MM.1S (cell line): ENCODE results near the gene CWF19L2.

Experiments
- DNase-seq: peaks from one replicate; pipeline ENCODE4 v3.0.0-alpha.2; 2015
- H2AFZ ChIP-seq: fragments of 300-600 bp; sonication (generic); 2 replicates; pipeline ENCODE4 v1.6.0; 2016; ENCODE audit warnings: antibody characterized with exemption, low read length
- H3F3A ChIP-seq: fragments of 300-600 bp; sonication (generic); 2 replicates; pipeline ENCODE4 v1.6.1; 2016; ENCODE audit warnings: mild to moderate bottlenecking, antibody characterized with exemption, low read length, moderate library complexity, mixed read lengths; ENCODE audit not compliant: insufficient read depth
- H3K27ac ChIP-seq: fragments of 300-600 bp; sonication (generic); 2 replicates; pipeline ENCODE4 v1.5.1; 2016; ENCODE audit warnings: mild to moderate bottlenecking, low read length
- H3K27me3 ChIP-seq: fragments of 300-600 bp; sonication (generic); replicated peaks from 2 replicates; pipeline ENCODE4 v1.6.0; 2016; ENCODE audit warnings: low read length; ENCODE audit not compliant: insufficient read depth
- H3K36me3 ChIP-seq: fragments of 300-600 bp; sonication (generic); replicated peaks from 2 replicates; pipeline ENCODE4 v1.6.1; 2016; ENCODE audit warnings: mild to moderate bottlenecking, low read length, mixed read lengths; ENCODE audit not compliant: insufficient read depth
- H3K4me1 ChIP-seq: fragments of 300-600 bp; sonication (generic); 2 replicates; pipeline ENCODE4 v1.6.1; 2016; ENCODE audit warnings: low read length, mixed read lengths
- H3K4me2 ChIP-seq: fragments of 300-600 bp; sonication (generic); 2 replicates; pipeline ENCODE4 v1.6.0; 2016; ENCODE audit warnings: low read depth, low read length
- H3K4me3 ChIP-seq: fragments of 300-600 bp; sonication (generic); 2 replicates; pipeline ENCODE4 v1.5.1; 2016; ENCODE audit warnings: low read length, mixed read lengths
- H3K79me2 ChIP-seq: fragments of 300-600 bp; sonication (generic); 2 replicates; pipeline ENCODE4 v1.6.1; 2016; ENCODE audit warnings: mixed run types, low read length, mixed read lengths
- H3K9ac ChIP-seq: fragments of 300-600 bp; sonication (generic); 2 replicates; pipeline ENCODE4 v1.6.1; 2016; ENCODE audit warnings: low read length, mixed read lengths
- H3K9me2 ChIP-seq: fragments of 300-600 bp; sonication (generic); replicated peaks from 2 replicates; pipeline ENCODE4 v1.6.1; 2016; ENCODE audit warnings: mild to moderate bottlenecking, low read length, mixed read lengths; ENCODE audit not compliant: insufficient read depth
- H3K9me3 ChIP-seq: fragments of 300-600 bp; sonication (generic); replicated peaks from 2 replicates; pipeline ENCODE4 v1.6.1; 2016; ENCODE audit warnings: mild to moderate bottlenecking, low read length, mixed read lengths; ENCODE audit not compliant: insufficient read depth
- H4K20me1 ChIP-seq: fragments of 300-600 bp; sonication (generic); 2 replicates; pipeline ENCODE4 v1.6.1; 2016; ENCODE audit warnings: mild to moderate bottlenecking, low read length, moderate library complexity, mixed read lengths; ENCODE audit not compliant: insufficient read depth
- EZH2 ChIP-seq: fragments of 300-600 bp; sonication (generic); optimal IDR thresholded peaks from 2 replicates; pipeline ENCODE3; 2017; ENCODE audit warnings: low read depth, mild to moderate bottlenecking, antibody characterized with exemption, low read length, mixed read lengths
- EZH2phosphoT487 ChIP-seq: fragments of 300-600 bp; sonication (generic); IDR thresholded peaks from 2 replicates; pipeline ENCODE4 v1.6.1; 2018; ENCODE audit warnings: antibody characterized with exemption, low read length
- TF ChIP-seq, protein P1 (sequence below): fragments of 300-600 bp; sonication (generic); IDR thresholded peaks from 2 replicates; pipeline ENCODE4 v1.5.1; 2016; ENCODE audit warnings: antibody characterized with exemption, low read length, mixed read lengths

The CWF19L2 gene

DNA sequence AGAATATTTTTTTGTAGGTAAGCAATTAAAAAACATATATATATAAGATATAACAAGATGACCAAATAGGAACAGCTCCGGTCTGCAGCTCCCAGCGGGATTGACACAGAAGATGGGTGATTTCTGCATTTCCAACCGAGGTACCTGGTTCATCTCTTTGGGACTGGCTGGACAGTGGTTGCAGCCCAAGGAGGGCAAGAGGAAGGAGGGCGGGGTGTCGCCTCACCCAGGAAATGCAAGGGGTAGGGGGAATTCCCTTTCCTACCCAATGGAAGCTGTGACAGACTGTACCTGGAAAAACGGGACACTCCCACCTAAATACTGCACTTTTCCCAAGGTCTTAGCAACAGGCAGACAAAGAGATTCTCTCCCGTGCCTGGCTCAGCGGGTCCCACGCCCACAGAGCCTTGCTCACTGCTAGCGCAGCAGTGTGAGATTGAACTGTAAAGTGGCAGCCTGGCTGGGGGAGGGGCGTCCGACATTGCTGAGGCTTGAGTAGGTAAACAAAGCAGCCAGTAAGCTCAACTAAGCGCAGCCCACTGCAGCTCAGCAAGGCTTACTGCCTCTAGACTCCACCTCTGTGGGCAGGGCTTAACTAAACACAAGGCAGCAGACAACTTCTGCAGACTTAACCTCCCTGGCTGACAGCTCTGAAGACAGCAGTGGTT is 163.8 kb downstream of the CWF19L2 start:
- Histone ChIP-seq H3K4me1 (no peaks in the 10 kb centered on the region), H3K4me2 (no peak overlapping the region), H3K4me3 (no peak overlapping the region), H2AFZ (no peak overlapping the region), H3K27me3 (no peaks in the 10 kb centered on the region), H4K20me1 (no peaks in the 10 kb centered on the region), H3K79me2 (no peaks in the 10 kb centered on the region), H3F3A (no peaks in the 10 kb centered on the region), H3K27ac (no peak overlapping the region), H3K9me3 (no peaks in the 10 kb centered on the region), H3K9ac (no peak overlapping the region), H3K9me2 (no peaks in the 10 kb centered on the region), H3K36me3 (no peaks in the 10 kb centered on the region)
- DNase-seq: no peak
- TF ChIP-seq EZH2 (no peak), EZH2phosphoT487 (no peak)
- TF ChIP-seq, protein P1, sequence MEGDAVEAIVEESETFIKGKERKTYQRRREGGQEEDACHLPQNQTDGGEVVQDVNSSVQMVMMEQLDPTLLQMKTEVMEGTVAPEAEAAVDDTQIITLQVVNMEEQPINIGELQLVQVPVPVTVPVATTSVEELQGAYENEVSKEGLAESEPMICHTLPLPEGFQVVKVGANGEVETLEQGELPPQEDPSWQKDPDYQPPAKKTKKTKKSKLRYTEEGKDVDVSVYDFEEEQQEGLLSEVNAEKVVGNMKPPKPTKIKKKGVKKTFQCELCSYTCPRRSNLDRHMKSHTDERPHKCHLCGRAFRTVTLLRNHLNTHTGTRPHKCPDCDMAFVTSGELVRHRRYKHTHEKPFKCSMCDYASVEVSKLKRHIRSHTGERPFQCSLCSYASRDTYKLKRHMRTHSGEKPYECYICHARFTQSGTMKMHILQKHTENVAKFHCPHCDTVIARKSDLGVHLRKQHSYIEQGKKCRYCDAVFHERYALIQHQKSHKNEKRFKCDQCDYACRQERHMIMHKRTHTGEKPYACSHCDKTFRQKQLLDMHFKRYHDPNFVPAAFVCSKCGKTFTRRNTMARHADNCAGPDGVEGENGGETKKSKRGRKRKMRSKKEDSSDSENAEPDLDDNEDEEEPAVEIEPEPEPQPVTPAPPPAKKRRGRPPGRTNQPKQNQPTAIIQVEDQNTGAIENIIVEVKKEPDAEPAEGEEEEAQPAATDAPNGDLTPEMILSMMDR: no peak

DNA sequence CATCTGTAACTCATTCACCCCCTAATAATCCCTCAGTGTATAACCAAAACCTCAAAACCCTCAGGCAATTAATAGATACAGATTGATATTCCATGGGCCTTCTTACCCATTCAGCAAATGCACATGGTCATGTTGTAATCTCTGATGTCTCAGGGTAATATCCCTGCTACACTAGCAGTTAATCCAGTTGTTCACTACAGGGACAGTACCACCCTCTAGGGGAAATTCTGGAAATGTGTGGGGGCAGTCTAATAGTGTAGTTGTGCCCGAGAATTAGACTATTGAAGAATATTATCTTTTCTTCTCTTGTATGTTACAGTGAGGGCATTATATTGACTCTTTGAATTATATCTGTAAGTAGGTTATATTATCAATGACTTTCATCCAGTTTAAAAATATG is 175.4 kb downstream of the CWF19L2 start:
- no peak for TF ChIP-seq EZH2phosphoT487
- no peak for TF ChIP-seq EZH2
- TF ChIP-seq, protein P1: no peak
- Histone ChIP-seq H2AFZ (no peak overlapping the region), H4K20me1 (no peaks in the 10 kb centered on the region)

More for the DNA sequence above, 175.4 kb downstream of the CWF19L2 start:
- H3K27me3 ChIP-seq: no peaks in the 10 kb centered on the region
- DNase-seq: no peak
- no peaks in the 10 kb centered on the region for H3K36me3 ChIP-seq
- H3F3A ChIP-seq: no peaks in the 10 kb centered on the region
- H3K4me3 ChIP-seq: no peak overlapping the region
- H3K9me2 ChIP-seq: no peaks in the 10 kb centered on the region
- no peak overlapping the region for H3K9ac ChIP-seq
- no peak overlapping the region for H3K4me2 ChIP-seq
- no peaks in the 10 kb centered on the region for H3K79me2 ChIP-seq
- H3K9me3 ChIP-seq: no peaks in the 10 kb centered on the region
- no peak overlapping the region for H3K27ac ChIP-seq
- no peaks in the 10 kb centered on the region for H3K4me1 ChIP-seq
